Uterus (tissue), 4 donors: ENCODE data around the gene ZNF784. TPM values are rescaled to one million over a fixed set of nuclear protein-coding genes. Genes with fewer than 3 reads are reported as not detected.
A peak's percentile ranks its signal among the peaks of the same experiment; 100 is the strongest.

ENCODE experiments used
- DNase-seq, 2 donors: peaks; one replicate each; pipeline ENCODE4 v3.0.0-alpha.2; 2019 to 2020
- H3K27ac ChIP-seq, 2 donors: fragments of 200-600 bp; sonication (generic); 1 replicate in 1 of 2; 2 replicates in 1 of 2; pipeline ENCODE4 v1.5.1; 2016 to 2018
- H3K27me3 ChIP-seq, 2 donors: fragments of 200-600 bp; sonication (generic); one replicate each; pipeline ENCODE4 v1.5.1; 2018 to 2019; ENCODE audit warnings: control low read depth in 1 of 2
- H3K36me3 ChIP-seq, 2 donors: fragments of 200-600 bp; sonication (generic); one replicate each; pipeline ENCODE4 v1.5.1; 2019; ENCODE audit warnings: control low read depth in 1 of 2
- H3K4me1 ChIP-seq, 2 donors: fragments of 200-600 bp; sonication (generic); one replicate each; pipeline ENCODE4 v1.5.1; 2018 to 2019; ENCODE audit warnings: control low read depth in 1 of 2
- H3K4me3 ChIP-seq, 2 donors: fragments of 200-600 bp; sonication (generic); 1 replicate in 1 of 2; 2 replicates in 1 of 2; pipeline ENCODE4 v1.5.1; 2018 to 2019; ENCODE audit warnings: mild to moderate bottlenecking in 1 of 2
- H3K9me3 ChIP-seq, 2 donors: fragments of 200-600 bp; sonication (generic); one replicate each; pipeline ENCODE4 v1.5.1; 2019; ENCODE audit warnings: control low read depth in 1 of 2
- CTCF ChIP-seq, 4 experiments: fragments of 200-600 bp in 2 of 4; fragments of 450-650 bp in 2 of 4; sonication (generic) in 2 of 4; IDR thresholded peaks; one replicate each; pipeline ENCODE4 v1.5.1; 2016 to 2019; ENCODE audit warnings: antibody characterized with exemption in 4 of 4, mild to moderate bottlenecking in 2 of 4, moderate library complexity in 1 of 4
- POLR2A ChIP-seq, 2 donors: fragments of 450-650 bp; IDR thresholded peaks; one replicate each; pipeline ENCODE4 v1.6.1; 2016; ENCODE audit warnings: antibody characterized with exemption in 2 of 2, mild to moderate bottlenecking in 1 of 2, moderate library complexity in 1 of 2
- intact Hi-C: fragments of 100-400 bp; cut with DNase I; formaldehyde crosslinking; loops from one replicate; pipeline ENCODE4 v1.15.1; 2023; ENCODE audit warnings: low total_unique reads
- total RNA-seq, 4 donors: library from RNA; depleted of rRNA in 3 of 4; stranded (reverse); fragments of >200 nt in 3 of 4; gene quantifications; one replicate each; pipeline versions ENCODE4 v1.1.0 to v1.2.4, GENCODE V29; 2014 to 2023
- donor health status: DM: yes; HTN: yes; CAD: no.

Gene ZNF784
- total RNA-seq, 4 donors from 2014 or later, result 4.1 to 9.6 (median 7.4) TPM

- peaks cover 0 to under 1% of the 10 kb centered on the region in 2 donors for H3K4me1 ChIP-seq
- TF ChIP-seq POLR2A (IDR thresholded peaks at IDR 0.05) (no peak), CTCF (IDR thresholded peaks at IDR 0.05) (no peak)
- no peaks in the 10 kb centered on the region for H3K27me3 ChIP-seq
- no peaks in the 10 kb centered on the region for H3K36me3 ChIP-seq
- H3K4me3 ChIP-seq, result no peak overlapping the region
- intact Hi-C loops, result no loop called here
- DNase-seq, result no peak
- H3K9me3 ChIP-seq, result no peaks in the 10 kb centered on the region
- peak overlapping the region in 1 of 2 donors; percentile 11 for H3K27ac ChIP-seq
These were observed 42.5 kb downstream of the ZNF784 start for GRCh38 chr19:55581823-55582223.

GRCh38 chr19:55581145-55581822 lies 43.1 kb downstream of the ZNF784 start:
- TF ChIP-seq CTCF (IDR thresholded peaks at IDR 0.05), result no peak
- no peak for TF ChIP-seq POLR2A (IDR thresholded peaks at IDR 0.05)
- Histone ChIP-seq H3K36me3 (no peaks in the 10 kb centered on the region), H3K4me1 (no peaks in the 10 kb centered on the region), H3K27ac (peak overlapping the region; percentile 90 to 95), H3K9me3 (no peaks in the 10 kb centered on the region), H3K27me3 (no peaks in the 10 kb centered on the region), H3K4me3 (peak overlapping the region; percentile 77 to 93)
- no peak for DNase-seq
- intact Hi-C loops, result no loop called here

GRCh38 chr19:55580628-55581144 lies 43.7 kb downstream of the ZNF784 start, which contains the start of gene ZNF579:
ZNF579 (minus strand) TSS chr19:55580848; CDS start chr19:55579639, 1,209 bp downstream.
- Histone ChIP-seq H3K27me3 (no peaks in the 10 kb centered on the region), H3K36me3 (no peaks in the 10 kb centered on the region), H3K9me3 (no peaks in the 10 kb centered on the region), H3K4me3 (peak within 1 kb of the TSS; percentile 77 to 93), H3K4me1 (no peaks in the 10 kb centered on the region), H3K27ac (peak within 1 kb of the TSS; percentile 90 to 95)
- TF ChIP-seq POLR2A (IDR thresholded peaks at IDR 0.05), result peak in 1 of 2 donors; percentile 11
- TF ChIP-seq CTCF (IDR thresholded peaks at IDR 0.05), result no peak
- peak; percentile 87 to 89 for DNase-seq
- intact Hi-C loops, result no loop called here

- peak in 1 of 2 donors; percentile 45 for DNase-seq
- intact Hi-C loops, result no loop called here
- H3K4me1 ChIP-seq, result no peaks in the 10 kb centered on the region
- TF ChIP-seq CTCF (IDR thresholded peaks at IDR 0.05) (no peak), POLR2A (IDR thresholded peaks at IDR 0.05) (no peak)
- H3K36me3 ChIP-seq, result no peaks in the 10 kb centered on the region
- H3K9me3 ChIP-seq, result no peaks in the 10 kb centered on the region
- peak overlapping the region; percentile 90 to 95 for H3K27ac ChIP-seq
- H3K4me3 ChIP-seq, result peak overlapping the region; percentile 77 to 93
- no peaks in the 10 kb centered on the region for H3K27me3 ChIP-seq
These were observed 44.4 kb downstream of the ZNF784 start for GRCh38 chr19:55579766-55580621.
